Endodermal cell (in vitro differentiated cells): ENCODE measurements around the gene CENPT. TPM values are rescaled to one million over a fixed set of nuclear protein-coding genes. Genes with fewer than 3 reads are reported as not detected.
A peak's percentile ranks its signal among the peaks of the same experiment; 100 is the strongest.

ENCODE experiments used
- DNase-seq: peaks from one replicate; pipeline ENCODE4 v3.0.0-alpha.2; 2017
- H3K27ac ChIP-seq: 2 replicates; pipeline ENCODE4 v1.5.1; 2013; ENCODE audit warnings: mild to moderate bottlenecking, low read depth, low read length, moderate library complexity
- H3K27me3 ChIP-seq: 2 replicates; pipeline ENCODE4 v1.6.1; 2013; ENCODE audit warnings: mild to moderate bottlenecking, low read length, moderate library complexity; ENCODE audit not compliant: insufficient read depth, control insufficient read depth, poor library complexity, severe bottlenecking
- H3K36me3 ChIP-seq: 2 replicates; pipeline ENCODE4 v1.7.0; 2013; ENCODE audit warnings: mild to moderate bottlenecking, low read length, moderate library complexity; ENCODE audit not compliant: control insufficient read depth, insufficient read depth
- H3K4me1 ChIP-seq: one replicate; pipeline ENCODE4 v1.7.0; 2013; ENCODE audit warnings: low read length; ENCODE audit not compliant: control insufficient read depth, insufficient read depth
- H3K4me3 ChIP-seq: 2 replicates; pipeline ENCODE4 v1.5.1; 2013; ENCODE audit warnings: mild to moderate bottlenecking, low read length, moderate library complexity
- H3K9ac ChIP-seq: 2 replicates; pipeline ENCODE4 v1.6.1; 2013; ENCODE audit warnings: mild to moderate bottlenecking, low read length, moderate library complexity; ENCODE audit not compliant: poor library complexity, severe bottlenecking; ENCODE audit errors: extremely low read depth
- H3K9me3 ChIP-seq: 2 replicates; pipeline ENCODE4 v1.6.1; 2013; ENCODE audit warnings: mild to moderate bottlenecking, low read length, moderate library complexity; ENCODE audit not compliant: control insufficient read depth
- H3K27ac Mint-ChIP-seq: 2 replicates; pipeline ENCODE4 v1.8.0; 2020; ENCODE audit warnings: mixed read lengths
- H3K27me3 Mint-ChIP-seq: 2 replicates; pipeline ENCODE4 v1.8.0; 2021; ENCODE audit warnings: mild to moderate bottlenecking, mixed read lengths; ENCODE audit not compliant: insufficient read depth
- H3K36me3 Mint-ChIP-seq: 2 replicates; pipeline ENCODE4 v1.8.0; 2020; ENCODE audit warnings: low read depth, mixed read lengths
- H3K4me1 Mint-ChIP-seq: 2 replicates; pipeline ENCODE4 v1.8.0; 2020; ENCODE audit warnings: mixed read lengths
- H3K4me3 Mint-ChIP-seq: 2 replicates; pipeline ENCODE4 v1.8.0; 2020; ENCODE audit warnings: mild to moderate bottlenecking, moderate library complexity, mixed read lengths
- H3K9me3 Mint-ChIP-seq: 2 replicates; pipeline ENCODE4 v1.8.0; 2020; ENCODE audit warnings: mild to moderate bottlenecking, mixed read lengths
- CTCF ChIP-seq: fragments of 200-600 bp; sonication (generic); conservative IDR thresholded peaks from 2 replicates; pipeline ENCODE4 v1.5.0; 2021; ENCODE audit warnings: antibody characterized with exemption, mild to moderate bottlenecking
- WGBS, 2 experiments: methylation state at CpG; one replicate each; pipeline versions ENCODE4 v1.1.5 to v1.1.7; 2013; ENCODE audit warnings: missing lambda C conversion rate in 2 of 2, mixed read lengths in 1 of 2; ENCODE audit not compliant: insufficient coverage in 1 of 2, insufficient read length in 1 of 2; 5-methylcytosine and 5-hydroxymethylcytosine counted together
- total RNA-seq, 2 donors: library from RNA; stranded (reverse); fragmentation: NEBNext Ultra II Directional in 1 of 2; extraction: Animal tissue kit (Norgen Biotek cat#: 25700) in 1 of 2; gene quantifications; 2 replicates in 1 of 2; 3 replicates in 1 of 2; pipeline ENCODE4 v1.2.1, GENCODE V29; 2021

Gene CENPT
- total RNA-seq, 2 donors from 2014 or later = 43.7 to 57.2 TPM

GRCh38 chr16:67834242-67834614 lies 13.3 kb downstream of the CENPT start:
- no peak for TF ChIP-seq CTCF
- H3K27ac ChIP-seq = no peak overlapping the region
- H3K27me3 ChIP-seq = no peaks in the 10 kb centered on the region
- Mint-ChIP-seq H3K27me3 (no peaks in the 10 kb centered on the region), H3K4me3 (peak overlapping the region; percentile 81), H3K4me1 (peaks cover 7% of the 10 kb centered on the region), H3K27ac (no peak overlapping the region), H3K9me3 (no peaks in the 10 kb centered on the region), H3K36me3 (peaks cover 26% of the 10 kb centered on the region)
- no peak for DNase-seq
- 85 to 93% methylated on average over 7 to 10 of the region's 10 CpGs for WGBS, 2 experiments
- H3K9me3 ChIP-seq = no peaks in the 10 kb centered on the region
- H3K4me3 ChIP-seq = peak overlapping the region; percentile 95
- no peaks in the 10 kb centered on the region for H3K4me1 ChIP-seq
- H3K9ac ChIP-seq = peak overlapping the region; percentile 91
- peaks cover 27% of the 10 kb centered on the region for H3K36me3 ChIP-seq

- Mint-ChIP-seq H3K36me3 (peaks cover 29% of the 10 kb centered on the region), H3K9me3 (no peaks in the 10 kb centered on the region), H3K27ac (peak overlapping the region; percentile 66), H3K4me3 (peak overlapping the region; percentile 81), H3K4me1 (peaks cover 7% of the 10 kb centered on the region), H3K27me3 (no peaks in the 10 kb centered on the region)
- Histone ChIP-seq H3K9me3 (no peaks in the 10 kb centered on the region), H3K27me3 (no peaks in the 10 kb centered on the region), H3K4me1 (no peaks in the 10 kb centered on the region), H3K9ac (peak overlapping the region; percentile 91), H3K36me3 (peaks cover 30% of the 10 kb centered on the region), H3K4me3 (peak overlapping the region; percentile 95), H3K27ac (no peak overlapping the region)
- 2 to 4% methylated on average over 27 to 49 of the region's 49 CpGs for WGBS, 2 experiments
- TF ChIP-seq CTCF = no peak
- DNase-seq = peak; percentile 97
Observed at GRCh38 chr16:67833415-67834241, 13.9 kb downstream of the CENPT start.

- Mint-ChIP-seq H3K9me3 (no peaks in the 10 kb centered on the region), H3K4me1 (peaks cover 7% of the 10 kb centered on the region), H3K27me3 (no peaks in the 10 kb centered on the region), H3K36me3 (peaks cover 29% of the 10 kb centered on the region), H3K27ac (peak overlapping the region; percentile 66), H3K4me3 (peak overlapping the region; percentile 81)
- Histone ChIP-seq H3K9ac (peak overlapping the region; percentile 91), H3K9me3 (no peaks in the 10 kb centered on the region), H3K4me3 (peak overlapping the region; percentile 95), H3K27ac (no peak overlapping the region), H3K27me3 (no peaks in the 10 kb centered on the region), H3K36me3 (peaks cover 32% of the 10 kb centered on the region), H3K4me1 (no peaks in the 10 kb centered on the region)
- no peak for TF ChIP-seq CTCF
- DNase-seq = peak; percentile 55
- WGBS, 2 experiments = 21 to 24% methylated on average over 3 of the region's 3 CpGs
Observed at GRCh38 chr16:67833030-67833414, 14.5 kb downstream of the CENPT start.
